ENCODE measurements around the gene USB1.
"Not testable (repeated sequence)": the region's sequence is repeated elsewhere in the genome, so short reads cannot be mapped to it uniquely, and the experiment has no call there.

Gene USB1

DNA sequence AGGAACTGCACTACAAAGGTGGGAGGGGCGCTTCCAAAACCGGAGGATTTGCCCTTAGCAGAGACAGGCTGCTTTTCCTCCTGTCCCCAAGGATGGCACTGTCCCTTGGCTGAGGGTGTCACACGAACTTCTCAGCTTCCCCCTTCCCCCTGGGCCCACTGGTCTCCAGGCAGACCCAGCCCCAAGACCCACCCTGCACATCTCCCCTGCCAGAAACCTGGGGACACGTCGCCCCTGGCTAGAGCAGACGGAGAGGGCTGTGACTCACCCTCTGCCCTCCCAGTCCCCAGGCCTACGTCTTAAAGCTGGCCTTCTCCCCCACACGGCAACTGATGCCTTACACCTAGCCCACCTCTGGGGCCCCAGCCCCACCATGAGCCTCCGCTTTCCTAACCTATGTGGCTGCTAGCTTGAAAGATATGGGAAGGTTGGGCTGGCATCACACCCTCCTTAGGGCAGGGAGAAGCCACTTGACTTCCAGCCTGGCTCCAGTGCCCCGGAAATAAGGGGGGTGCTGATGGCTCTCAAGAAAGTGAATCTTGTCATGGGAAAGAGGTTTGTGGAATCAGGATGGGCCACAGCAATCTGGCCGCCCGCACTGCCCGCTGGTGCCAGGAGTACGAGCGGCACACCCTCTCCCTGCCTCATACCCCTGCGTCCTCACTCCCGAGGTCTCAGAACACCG, 5.3 kb upstream of the USB1 start:
- DNase-seq (ENCODE audit: low read depth), result no peak

DNA sequence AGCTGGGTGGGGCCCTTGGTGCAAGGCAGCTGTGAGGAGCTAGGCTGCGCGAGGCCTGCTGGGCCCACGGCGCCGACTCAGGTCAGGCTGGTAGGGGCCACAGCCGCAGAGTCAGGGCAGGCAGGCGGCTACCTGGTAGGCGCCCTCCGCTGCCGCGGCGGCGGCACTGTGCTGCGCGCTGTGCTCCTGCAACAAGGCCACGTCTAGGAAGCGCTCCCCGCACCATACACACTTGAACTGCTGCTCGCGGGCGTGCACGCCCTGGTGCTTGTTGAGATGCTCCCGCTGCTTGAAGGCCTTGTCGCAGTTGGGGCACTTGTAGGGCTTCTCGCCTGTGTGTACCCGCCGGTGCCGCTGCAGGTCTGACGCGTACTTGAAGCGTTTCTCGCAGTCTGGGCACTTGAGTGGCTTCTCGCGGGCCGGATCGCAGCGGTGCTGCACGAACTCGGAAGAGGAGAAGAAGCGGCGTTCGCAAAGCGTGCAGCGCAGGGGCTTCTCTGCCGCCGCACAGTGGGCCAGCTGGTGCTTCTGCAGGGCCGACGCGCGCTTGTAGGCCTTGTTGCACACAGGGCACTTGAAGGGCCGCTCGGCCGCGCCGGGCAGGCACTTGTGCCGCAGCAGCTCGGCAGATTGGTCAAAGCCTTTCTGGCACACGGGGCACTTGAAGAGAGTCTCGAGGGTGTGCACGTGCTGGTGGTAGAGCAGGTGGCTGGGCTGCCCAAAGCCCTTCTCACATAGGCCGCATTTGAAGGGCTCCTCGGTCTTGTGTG, 4.6 kb upstream of the USB1 start:
- DNase-seq (ENCODE audit: low read depth), result no peak

DNA sequence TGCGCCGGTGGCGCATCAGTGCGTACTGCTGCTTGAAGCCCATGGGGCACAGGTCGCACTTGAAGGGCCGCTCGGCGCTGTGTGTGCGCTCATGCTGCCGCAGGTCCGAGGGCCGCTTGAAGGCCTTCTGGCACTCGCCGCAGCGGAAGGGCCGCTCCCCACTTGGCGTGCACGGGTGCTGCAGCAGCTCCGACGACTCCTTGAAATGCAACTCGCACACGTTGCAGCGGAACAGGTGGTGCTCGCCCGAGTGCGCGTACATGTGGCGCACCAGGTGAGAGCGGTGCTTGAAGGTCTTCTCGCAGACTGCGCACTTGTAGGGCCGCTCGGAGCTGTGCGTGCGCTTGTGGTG, 4.1 kb upstream of the USB1 start:
- no peak for DNase-seq (ENCODE audit: low read depth)

DNA sequence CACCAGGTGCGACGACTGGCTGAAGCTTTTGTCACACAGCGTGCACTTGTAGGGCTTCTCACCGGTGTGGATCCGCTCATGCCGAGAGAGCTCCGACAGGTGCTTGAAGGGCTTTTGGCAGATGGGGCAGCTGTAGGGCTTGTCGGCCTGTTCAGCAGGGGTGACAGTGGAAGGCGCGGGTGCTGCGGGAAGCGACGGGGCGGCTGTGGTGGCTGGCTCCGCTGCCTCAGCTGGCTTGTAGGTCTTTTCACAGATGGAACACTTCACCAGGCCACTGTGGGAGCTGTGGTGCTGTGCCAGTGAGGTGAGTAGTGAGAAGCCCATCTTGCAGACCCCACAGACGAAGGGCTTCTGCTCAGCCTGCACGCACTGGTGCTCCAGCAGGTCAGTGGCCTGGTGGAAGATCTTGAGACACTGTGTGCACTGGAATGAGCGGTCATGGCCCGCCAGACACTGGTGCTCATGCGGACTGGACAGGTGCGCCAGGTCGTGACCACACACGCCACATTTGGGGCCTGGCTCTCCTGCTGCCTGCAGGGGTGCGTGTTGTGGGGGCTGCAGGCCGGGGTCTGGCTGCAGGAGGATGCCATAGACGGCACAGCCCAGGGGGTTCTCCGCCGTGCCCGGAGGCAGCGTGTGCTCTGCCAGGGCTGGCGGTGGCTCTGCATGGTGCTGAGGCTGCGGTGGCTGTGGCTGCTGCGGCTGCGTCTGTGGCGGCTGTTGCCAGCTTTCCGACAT, 3.5 kb upstream of the USB1 start:
- no peak for DNase-seq (ENCODE audit: low read depth)

GRCh38 chr16:57998486-57998885, 2.7 kb upstream of the USB1 start:
- DNase-seq (ENCODE audit: low read depth), result no peak

DNA sequence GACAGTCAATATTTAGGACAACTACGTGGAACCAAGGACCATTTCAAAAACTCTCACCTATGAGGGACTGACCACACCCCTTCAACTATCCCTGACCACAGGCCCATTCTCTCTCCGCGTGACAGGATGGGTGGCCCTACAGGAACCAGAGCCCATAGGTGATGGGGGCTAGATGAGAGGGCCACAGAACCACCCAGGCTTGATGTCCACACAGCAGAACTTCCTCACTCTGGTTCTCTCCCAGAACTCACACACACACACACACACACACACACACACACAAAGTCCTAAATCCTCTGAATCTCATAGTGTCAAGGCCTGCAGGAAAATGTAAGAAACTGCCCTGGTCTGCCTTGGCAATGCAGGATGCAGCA, 2.2 kb upstream of the USB1 start:
- no peak for DNase-seq (ENCODE audit: low read depth)

DNA sequence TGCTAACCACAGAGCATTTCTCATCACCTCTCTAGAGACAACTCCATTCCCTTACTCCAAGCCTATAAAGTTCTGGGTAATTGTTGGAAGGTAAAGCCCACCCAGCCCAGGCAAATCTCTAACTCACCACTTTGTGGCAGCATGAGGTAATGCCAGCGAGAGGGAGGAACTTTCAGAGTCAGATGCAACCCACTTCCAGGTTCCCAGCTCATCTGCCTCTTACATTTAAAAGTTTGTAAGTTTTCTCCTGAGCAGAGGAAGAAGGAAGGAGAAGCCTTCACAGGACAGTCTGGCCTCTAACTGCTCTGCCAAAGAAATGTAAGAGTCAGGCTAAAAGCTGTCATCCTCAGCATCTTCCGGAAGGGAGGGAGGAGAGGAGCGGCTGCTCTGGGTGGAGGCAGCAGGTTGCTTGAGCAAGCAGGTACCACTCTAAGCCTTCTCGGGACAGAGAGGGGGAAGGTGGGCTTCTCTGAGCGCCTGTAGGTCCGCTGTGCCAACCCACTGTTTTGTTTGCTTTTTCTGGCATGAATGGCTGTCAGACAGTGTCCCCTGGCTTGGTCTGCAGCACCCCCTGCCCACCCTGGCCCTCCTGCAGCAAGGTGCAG, 1.7 kb upstream of the USB1 start:
- no peak for DNase-seq (ENCODE audit: low read depth)

DNA sequence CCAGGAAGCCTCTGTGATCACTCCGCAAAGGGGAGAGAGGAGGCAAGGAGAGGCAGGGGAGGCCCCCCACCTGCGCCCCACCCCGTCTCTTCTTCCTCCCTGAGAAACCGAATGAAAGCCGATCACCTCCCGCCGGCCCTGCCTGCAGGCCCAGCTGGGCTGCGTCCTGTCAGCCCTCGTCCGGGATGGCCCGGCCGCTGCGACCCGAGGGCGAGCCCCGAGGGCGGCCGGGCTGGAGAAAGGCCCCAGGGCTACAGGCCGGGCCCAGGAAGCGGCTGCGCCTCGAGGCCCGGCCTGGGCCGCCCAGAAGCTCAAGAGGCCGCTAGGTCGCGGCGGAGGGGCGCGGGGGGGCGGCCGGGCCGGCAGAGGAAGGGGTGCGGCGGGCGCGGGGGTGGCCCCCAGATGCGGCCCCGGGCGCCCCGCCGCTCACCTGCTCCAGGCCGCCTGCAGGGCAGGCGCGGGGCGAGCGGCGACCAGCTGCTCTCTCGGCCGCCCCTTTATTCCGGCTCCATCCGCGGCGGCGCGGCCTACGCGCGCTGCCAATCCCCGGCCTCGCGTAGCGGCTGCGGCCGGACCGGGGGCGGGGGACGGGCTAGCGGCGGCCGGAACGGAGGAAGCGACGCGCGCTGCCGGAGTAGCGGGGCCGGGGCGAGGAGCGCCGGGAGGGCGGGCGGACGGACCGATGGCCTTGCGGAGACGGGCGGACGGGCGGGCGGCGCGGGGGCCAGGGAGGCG, 1.1 kb upstream of the USB1 start, which contains the start of gene ZNF319:
ZNF319 (minus strand) TSS at position 702 of the 735 bp plus-strand sequence. CDS start 2,407 bp downstream, outside the sequence.
- DNase-seq (ENCODE audit: low read depth), result no peak

- no peak for DNase-seq (ENCODE audit: low read depth)
Measured at GRCh38 chr16:58001781-58002415, 691 bp downstream of the USB1 start.

GRCh38 chr16:58002416-58002800, 1.2 kb downstream of the USB1 start:
- no peak for DNase-seq (ENCODE audit: low read depth)

DNA sequence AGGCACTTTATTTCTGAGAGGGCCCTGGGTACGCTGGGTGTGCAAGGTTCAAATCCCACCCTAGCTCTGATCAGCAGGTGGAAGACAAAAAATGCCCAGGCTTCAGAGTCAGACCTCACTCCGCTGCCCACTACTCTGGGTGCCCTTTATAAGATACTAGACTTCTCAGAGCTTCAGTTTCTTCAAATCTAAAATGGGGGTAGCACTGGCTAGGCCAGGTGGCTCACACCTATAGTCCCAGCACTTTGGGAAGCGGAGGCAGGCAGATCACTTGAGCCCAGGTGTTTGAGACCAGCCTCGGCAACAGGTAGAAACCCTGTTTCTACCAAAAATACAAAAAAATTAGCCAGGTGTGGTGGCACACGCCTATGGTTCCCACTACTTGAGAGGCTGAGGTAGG, 1.7 kb downstream of the USB1 start:
- no peak for DNase-seq (ENCODE audit: low read depth)

DNA sequence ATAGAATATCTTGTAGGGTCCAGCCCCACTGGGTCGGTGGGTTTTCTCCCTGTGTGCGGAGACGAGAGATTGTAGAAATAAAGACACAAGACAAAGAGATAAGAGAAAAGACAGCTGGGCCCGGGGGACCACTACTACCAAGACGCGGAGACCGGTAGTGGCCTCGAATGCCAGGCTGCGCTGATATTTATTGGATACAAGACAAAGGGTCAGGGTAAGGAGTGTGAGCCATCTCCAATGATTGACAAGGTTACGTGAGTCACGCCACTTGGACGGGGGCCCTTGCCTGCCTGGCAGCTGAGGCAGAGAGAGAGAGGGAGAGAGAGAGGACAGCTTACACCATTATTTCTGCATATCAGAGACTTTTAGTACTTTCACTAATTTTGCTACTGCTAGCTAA, 3.5 kb downstream of the USB1 start:
- DNase-seq (ENCODE audit: low read depth), result not testable (repeated sequence)

- DNase-seq (ENCODE audit: low read depth), result no peak
Measured at GRCh38 chr16:58009856-58010416, 8.7 kb downstream of the USB1 start.

GRCh38 chr16:58010886-58011285, 9.7 kb downstream of the USB1 start:
- no peak for DNase-seq (ENCODE audit: low read depth)

GRCh38 chr16:58011652-58012051, 10.4 kb downstream of the USB1 start:
- no peak for DNase-seq (ENCODE audit: low read depth)

DNA sequence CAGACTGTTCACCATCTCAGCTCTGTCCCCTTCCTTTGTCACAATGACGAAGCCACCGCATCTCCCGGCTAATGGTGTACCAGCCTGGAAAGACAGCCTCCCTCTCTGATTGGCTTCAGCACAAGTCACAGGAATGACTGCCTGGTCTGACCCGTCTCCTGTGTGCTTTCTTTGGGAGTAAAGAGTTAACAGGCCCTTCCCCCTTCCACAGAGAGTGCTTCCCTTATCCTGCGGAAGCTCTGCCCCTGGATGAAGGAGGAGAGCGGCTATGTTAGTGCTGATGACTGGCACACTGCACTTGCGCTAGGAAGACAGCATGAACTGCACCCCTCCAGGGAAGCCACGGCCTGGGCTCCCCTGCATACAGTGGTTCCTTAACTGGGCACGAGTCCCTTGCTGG, 11.3 kb downstream of the USB1 start:
- DNase-seq (ENCODE audit: low read depth), result no peak

GRCh38 chr16:58013201-58013956, 12.2 kb downstream of the USB1 start:
- DNase-seq (ENCODE audit: low read depth), result no peak

DNA sequence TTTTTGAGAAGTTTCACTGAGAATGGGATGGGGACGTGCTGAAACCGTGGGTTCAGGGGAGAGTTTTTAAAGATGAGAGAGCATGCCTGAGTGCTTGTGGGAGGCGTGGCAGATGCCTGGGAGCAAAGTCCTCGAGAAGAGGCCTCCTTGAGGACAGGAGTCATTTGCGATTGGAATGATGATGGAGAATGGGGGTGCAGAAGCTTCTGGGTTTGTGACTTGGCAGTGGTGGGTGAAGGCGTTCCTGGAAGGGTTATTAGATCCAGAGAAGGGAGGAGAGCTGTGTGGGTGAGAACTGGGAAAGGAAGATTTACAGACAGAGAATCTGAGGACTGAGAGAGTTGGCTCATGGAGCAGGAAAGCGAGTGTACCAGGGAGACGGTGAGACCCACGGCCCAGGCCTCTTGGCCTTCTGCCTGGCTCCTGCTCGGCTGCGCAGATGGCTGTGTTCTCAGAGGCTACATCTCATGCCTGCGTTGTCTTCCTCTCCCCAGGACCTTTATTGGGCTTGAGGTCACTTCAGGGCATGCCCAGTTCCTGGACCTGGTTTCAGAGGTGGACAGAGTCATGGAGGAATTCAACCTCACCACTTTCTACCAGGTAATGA, 15.7 kb downstream of the USB1 start:
- no peak for DNase-seq (ENCODE audit: low read depth)

GRCh38 chr16:58018803-58019202, 17.6 kb downstream of the USB1 start:
- DNase-seq (ENCODE audit: low read depth), result no peak
